HG03520 (cell line): ENCODE data around the gene PIK3R5.

Experiments used
- ATAC-seq: cut with Tn5 transposase; IDR thresholded peaks from one replicate; pipeline ENCODE4 v1.9.1; 2021; ENCODE audit warnings: mild to moderate bottlenecking, moderate library complexity; ENCODE audit not compliant: unreplicated experiment

Gene PIK3R5

GRCh38 chr17:8953156-8953885 is 12.2 kb downstream of the PIK3R5 start:
- no peak for ATAC-seq

DNA sequence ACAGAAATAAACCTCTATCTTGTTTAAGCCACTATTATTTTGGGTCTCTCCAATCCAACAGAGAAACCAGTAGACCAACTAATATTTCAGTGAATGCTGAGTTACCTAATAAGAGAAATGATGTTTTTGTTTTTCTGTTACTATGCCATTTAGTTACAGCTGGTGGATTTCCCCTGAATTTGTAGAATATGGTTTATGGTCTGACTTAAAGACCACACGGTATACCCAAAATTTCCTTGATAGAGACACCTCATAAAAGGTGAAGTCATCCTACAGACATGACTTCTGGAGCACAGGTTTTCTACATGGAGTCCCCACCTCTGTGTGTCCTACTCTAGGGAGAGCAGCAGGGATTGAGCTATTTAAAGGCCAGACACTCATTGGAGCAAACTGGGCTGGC is 13.3 kb downstream of the PIK3R5 start:
- ATAC-seq: no peak

DNA sequence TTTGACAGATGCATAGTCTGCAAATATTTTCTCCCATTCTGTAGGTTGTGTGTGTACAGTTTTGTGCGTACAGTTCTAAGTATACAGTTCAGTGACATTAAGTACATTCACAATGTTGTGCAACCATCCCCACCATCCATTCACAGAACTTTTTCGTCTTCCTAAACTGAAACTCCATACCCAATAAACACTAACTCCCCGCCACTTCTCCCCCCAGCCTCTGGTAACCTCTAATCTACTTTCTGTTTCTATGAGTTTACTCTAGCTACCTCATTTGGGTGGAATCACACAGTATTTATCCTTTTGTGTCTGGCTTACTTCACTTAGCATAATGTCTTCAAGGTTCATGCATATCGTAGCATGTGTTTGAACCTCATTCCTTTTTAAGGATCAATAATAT is 14.3 kb downstream of the PIK3R5 start:
- ATAC-seq: no peak

GRCh38 chr17:8949061-8949661 is 16.3 kb downstream of the PIK3R5 start:
- no peak for ATAC-seq

GRCh38 chr17:8948462-8948861 is 17.0 kb downstream of the PIK3R5 start:
- ATAC-seq: no peak

DNA sequence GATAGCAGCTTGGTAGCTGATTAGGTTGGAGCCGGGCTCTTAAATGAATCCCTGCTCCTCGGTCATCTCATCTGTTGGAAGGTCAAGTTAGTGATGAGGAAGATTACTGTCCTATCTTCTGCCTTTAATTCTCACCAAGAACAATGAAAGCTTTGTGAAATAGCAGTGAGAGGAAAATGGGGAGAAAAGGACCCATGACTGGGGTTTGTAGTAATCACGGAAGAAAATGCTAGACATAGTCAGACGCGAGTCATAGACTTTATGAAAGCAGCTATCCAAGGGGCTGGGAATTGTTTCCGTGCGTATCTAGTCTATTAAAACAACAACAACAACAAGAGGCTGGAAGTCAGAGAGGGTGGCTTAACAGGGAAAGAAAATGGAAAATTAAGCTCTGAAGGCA is 18.3 kb downstream of the PIK3R5 start:
- no peak for ATAC-seq

GRCh38 chr17:8946476-8946875 is 19.0 kb downstream of the PIK3R5 start:
- no peak for ATAC-seq

DNA sequence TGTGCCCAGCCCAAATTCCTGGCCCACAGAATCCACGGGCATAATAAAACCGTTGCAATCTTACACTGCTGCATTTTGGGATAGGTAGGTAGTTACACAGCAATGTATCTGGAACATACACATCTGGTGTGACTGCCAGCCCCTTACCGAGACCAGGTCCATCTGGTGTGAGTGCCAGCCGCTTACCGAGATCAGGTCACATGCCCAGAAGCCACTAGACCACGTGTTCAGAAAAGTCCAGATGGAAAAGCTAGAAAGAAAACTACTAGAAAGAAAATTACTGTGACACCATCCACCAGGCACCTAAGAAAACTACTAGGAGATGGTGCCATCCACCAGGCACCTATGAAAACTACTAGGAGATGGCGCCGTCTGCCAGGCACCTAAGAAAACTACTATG is 19.4 kb downstream of the PIK3R5 start:
- no peak for ATAC-seq

- ATAC-seq: no peak
These were observed 20.8 kb downstream of the PIK3R5 start for GRCh38 chr17:8944748-8945147.

DNA sequence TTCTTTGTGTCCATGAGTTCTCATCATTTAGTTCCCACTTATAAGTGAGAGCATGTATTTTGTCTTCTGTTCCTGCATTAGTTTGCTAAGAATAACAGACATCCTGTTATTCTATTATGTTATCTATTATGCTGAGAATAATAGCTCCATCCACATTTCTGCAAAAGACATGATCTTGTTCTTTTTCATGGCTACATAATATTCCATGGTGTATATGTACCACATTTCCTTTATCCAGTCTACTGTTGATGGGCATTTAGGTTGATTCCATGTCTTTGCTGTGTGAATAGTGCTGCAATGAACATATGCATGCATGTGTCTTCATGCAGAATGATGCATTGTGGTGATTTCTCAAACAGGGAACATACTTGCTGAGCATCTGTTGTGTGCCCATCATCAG is 21.4 kb downstream of the PIK3R5 start:
- ATAC-seq: no peak

DNA sequence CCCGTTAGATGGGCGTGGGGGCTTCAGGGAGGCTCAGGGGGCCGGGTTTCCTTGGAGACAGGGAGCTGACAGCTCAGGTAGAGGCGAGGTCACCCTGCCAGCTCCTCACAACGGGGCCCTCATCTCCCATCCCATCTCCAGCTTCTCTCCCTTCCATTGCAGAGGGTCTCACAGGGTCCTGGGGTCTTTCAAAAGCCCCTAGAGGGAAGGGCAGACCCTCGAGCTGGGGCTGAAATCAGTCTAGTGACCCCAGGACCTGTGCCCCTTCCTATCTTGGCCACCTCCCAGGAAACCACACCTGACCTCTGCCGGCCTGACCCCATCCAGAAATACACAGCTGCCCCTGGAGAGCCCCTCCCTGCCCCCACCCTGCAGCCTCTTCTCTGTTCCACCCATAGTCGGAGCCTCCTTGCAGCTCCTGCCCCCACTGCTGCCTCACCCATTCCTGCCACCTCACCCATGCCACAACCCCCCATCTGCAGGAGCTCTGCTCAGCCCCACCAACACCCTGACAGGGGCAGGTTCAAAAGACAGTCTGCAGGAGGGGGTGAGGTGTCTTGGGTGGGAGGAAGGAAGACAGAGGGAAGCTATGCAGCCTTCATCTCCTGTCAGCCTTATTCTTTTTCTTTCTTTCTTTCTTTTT is 23.4 kb downstream of the PIK3R5 start:
- ATAC-seq: no peak

GRCh38 chr17:8941520-8941919 is 24.0 kb downstream of the PIK3R5 start:
- peak; percentile 40 for ATAC-seq

DNA sequence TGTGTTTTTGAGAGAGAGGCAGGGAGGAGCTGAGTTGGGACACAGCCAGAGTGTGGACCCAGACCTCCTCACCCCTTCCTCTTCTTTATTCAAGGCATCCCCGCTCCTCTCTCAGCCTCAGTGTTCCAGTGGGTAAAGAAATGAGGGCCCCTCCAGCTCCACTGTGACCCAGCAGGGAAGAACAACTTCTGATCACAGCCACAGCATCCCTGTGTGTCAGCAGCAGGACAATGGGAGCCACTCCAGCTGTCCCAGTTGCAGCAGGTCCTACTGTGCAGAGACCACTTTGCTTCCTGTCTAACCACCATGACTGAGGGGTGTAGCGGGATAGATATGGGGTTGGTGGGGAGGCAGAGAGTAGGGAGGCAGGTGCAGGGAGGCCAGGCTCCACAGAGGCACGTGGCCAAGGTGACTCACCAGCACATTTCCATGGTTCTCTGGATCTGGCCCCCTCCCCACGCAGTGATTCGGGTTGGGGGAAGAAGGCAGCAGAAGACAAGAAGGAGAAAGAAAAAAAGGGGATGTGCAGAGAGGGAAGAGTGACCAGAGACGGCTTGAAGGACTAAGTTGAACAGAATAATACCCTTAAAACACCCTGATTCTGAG is 24.5 kb downstream of the PIK3R5 start:
- ATAC-seq: no peak

DNA sequence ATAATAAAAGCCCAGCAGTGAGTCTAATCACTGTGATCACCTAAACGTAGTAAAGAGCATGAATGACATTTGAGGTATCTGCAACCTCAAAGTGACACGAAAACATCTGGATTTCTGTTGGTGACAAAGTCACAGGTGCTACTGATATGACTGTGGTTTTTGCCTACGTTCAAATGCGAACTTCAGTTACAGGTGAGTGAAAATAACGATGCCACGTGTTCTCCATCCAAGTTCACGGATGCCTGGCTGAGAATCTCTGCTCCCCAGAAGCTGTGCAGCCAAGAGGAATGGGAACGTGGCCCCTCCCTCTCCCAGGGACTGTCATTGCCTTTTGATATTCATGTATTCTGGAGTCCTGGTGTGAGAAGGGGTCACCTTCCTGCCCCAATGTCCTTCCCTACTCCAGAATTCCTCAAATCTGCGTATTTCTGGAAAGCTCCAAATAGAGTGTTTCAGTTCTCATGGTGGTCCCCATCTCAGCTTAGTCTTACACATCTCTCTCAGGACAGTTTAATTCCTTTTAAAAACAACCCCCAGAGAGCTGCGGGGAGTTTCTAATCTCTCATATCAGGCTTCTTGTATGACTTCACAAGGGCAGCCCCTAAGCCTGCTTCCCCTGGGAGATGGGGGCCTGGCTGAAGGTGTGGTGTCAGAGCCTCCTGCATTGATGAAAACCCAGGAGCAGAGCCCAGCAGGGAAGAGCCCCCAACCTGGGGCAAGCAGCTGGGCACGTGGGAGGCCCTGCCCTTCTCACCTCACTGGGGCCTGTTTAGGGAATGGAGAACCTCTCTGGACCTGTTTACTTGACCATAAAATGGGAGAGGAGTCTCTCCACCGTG is 25.8 kb downstream of the PIK3R5 start:
- ATAC-seq: no peak

DNA sequence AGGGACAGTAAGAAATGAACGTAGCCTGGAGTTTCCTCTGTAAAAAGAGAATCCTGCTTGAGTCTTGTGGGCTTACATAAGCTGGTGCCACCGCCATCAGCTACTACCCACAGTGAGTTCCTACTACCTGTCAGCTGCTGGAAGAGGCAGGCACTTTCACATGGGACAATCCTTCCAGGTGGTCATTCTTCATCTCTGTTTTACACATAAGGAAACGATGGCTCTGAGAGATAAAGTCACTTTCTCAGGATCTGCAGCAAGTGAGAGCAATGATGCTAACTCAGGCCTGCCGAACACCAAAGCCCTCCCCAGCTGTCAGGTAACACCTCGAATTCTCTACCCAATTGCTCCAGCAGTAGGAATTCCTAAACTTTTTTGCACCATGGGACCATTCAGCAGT is 26.6 kb downstream of the PIK3R5 start:
- ATAC-seq: no peak

GRCh38 chr17:8935191-8935590 is 30.3 kb downstream of the PIK3R5 start:
- ATAC-seq: no peak

DNA sequence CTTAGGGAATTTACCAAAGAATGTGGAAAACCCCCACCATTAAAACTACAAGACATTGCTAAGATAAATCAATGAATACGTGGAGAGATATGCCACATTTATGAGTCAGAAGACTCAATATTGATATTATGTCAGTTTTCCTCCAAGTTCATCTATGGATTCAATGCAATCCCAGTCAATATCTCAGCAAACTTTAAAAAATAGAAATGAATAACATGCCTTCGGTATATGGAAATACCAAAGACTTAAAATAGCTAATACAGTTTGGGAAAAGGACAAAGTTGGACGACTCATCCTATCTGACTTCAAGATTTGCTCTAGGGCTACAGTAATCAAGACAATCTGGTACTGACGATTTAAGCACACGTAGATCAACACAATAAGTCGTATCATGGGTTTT is 31.2 kb downstream of the PIK3R5 start:
- ATAC-seq: no peak

- ATAC-seq: no peak
These were observed 34.9 kb downstream of the PIK3R5 start for GRCh38 chr17:8930649-8931048.

GRCh38 chr17:8928347-8928746 is 37.2 kb downstream of the PIK3R5 start:
- no peak for ATAC-seq

- no peak for ATAC-seq
These were observed 38.1 kb downstream of the PIK3R5 start for GRCh38 chr17:8927395-8927794.

DNA sequence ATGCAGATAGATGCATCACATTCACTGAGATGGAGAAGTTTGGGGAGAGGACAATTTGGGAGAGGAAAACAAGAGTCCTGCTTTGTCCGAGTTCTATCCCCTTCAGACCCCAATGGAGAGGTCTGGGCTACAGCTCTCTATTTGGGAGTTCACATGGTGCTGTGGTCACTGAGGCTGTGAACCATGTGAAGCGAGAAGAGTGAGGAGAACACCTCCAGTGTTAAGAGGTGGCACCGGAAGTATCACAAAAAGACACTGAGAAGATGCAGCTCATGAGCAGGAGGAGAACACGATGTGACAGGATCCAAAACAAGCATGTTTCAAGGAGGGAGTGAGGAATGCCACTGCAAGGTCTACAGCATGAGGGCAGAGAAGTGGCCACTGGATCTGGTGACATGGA is 39.7 kb downstream of the PIK3R5 start:
- ATAC-seq: no peak
